GM03348 (cell line): ENCODE results near the gene DHRS1.

Experiments used
- DNase-seq: peaks from one replicate; pipeline ENCODE4 v3.0.0; 2012; ENCODE audit warnings: low spot score

DHRS1 gene

DNA sequence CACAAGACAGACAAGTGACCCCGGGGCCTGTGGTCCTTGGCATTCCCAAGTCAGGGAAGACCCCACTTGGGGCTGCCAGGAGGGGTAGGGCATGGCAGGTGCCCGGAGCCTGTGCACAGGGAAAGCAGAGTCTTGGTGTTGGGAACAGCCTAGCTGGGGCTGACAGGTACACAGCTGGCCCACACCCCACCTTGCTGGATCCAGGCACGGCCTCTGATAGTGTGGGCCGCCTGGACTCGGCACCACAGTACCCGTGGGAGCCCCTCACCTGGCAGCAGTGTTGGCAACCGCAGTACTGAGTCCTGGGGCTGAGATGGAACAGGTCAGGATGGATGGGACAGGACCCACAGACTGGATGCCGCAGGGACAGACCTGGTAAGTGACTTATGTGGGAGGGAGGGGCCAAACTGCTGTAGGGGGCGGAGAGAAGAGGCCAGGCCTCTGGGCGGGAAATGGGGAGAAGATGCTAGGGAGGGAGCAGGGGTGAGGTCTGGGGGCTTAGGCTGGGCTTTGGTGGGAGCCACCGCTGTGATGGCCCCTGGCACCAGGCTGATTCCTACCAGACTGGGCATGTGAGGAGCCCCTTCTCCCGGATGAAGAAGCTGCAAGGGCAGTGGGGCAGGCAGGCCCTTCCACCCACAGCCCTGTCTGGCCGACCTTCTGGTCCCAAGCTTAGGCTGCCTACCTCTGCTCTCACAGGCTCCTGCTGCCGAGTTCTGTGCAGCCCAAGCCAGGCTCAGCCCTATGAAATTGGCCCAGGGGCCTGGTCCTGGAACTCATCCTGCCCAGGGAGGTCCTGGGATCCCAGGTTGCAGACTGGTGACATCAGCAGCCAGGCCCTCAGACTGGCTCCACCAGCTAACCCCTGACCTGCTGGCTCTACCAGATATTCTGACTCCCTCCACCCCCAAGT is 36.5 kb downstream of the DHRS1 start, which contains the start of gene TGM1:
Gene TGM1, minus strand, starts transcription at position 357 of the 913 bp plus-strand sequence. CDS start 825 bp downstream, outside the sequence.
- DNase-seq: no peak

DNA sequence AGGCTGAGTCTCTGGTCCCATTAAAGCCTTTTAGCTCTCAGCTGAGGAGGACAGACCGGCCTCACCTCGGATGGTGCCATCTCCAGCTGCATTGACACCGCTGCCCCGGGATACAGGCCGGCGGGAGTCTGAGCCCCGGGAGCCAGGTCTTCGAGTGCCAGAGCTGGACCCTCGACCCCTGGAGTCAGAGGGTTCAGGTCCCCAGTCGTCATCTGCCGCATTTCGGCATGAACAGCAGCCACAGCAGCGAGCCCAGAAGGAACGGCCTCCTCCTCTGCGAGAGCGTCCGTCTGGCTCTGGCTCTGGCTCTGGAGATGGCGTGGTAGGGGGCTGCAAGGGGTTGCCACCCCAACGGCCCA is 37.6 kb downstream of the DHRS1 start:
- no peak for DNase-seq

DNA sequence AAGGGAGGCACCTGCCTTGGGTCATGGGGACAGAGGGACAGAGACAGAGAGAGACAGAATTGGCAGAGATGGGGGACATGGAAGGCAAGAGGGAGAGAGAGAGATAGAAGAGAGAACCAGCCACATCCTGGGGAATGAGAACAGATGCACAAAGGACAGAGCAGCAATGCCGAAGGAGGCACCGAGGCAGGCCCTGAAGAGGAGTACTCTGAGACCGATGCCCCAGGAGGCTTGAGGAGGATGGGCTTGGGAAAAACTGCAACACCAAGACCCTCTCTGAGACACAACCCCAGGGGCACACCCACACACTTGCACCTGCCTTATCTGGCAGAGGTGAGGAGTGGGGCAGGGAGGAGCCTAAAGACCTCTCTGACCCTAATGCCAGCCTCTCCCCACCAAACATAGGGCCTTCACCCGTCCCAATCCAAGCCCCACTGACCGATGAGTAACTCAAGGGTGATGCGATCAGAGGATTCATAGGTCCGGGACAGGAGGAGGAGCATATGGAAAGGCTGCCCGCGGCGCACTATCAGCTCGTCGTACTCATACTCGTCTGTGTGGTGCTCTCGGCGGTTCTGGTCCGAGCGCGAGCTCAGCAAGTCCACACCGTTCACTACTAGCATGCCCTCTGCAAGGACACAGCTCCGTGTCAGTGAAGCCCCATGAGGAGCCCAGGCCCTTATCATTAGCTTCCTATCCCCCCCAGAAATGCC is 38.2 kb downstream of the DHRS1 start:
- no peak for DNase-seq

DNA sequence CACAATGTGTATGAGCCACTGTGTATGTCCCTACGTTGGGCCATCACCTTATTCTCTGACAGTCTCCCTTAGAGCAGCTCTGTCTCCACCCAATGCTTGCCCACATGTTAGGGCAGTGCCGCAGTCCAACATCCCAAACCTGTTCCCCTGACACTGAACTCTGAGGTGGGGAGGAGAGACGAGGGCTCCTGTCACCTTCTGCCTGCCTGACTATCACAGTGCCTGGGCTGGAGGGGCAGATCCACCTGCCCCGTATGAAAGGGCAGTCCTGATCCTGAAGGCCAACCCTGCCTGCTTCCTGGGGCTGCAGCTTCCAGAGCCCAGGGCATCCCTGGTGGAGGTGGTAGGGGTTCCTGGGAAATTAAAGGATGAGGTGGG is 38.8 kb downstream of the DHRS1 start:
- DNase-seq: no peak

DNA sequence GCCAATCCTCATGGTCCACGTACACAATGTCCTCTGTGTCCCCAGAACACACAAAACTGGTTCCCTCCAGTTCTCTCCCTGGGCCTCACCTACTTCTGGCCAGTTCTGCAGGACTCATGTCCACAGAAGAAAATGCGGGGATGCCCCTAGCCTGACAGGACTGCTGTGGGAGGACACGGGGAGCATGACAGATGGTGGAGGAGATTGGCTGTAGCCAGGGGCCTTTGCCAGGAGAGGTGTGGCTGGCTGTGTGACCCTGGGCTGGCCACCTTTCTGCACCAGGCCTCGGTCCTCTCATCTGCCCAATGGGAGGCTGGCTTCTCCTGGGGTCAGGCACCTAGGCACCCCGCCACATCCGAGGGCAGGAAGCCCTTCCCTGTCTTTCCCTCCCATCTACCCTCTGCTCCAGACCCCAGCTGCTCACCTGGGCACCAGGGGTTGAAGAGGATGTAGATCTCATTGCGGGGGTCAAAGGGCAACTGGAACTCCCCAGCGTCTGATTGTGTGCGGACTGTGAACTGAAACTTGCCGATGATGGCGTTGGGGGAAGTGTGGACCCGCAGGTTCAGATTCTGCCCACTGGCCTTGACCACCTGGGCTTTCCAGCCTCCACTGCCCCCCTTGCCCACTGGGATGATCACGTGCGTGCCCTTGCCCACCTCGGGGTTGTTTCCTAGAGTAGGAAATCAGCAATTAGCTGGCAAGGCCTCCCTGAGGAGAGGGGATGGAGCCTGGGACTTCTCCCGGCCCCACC is 39.4 kb downstream of the DHRS1 start:
- DNase-seq: no peak

DNA sequence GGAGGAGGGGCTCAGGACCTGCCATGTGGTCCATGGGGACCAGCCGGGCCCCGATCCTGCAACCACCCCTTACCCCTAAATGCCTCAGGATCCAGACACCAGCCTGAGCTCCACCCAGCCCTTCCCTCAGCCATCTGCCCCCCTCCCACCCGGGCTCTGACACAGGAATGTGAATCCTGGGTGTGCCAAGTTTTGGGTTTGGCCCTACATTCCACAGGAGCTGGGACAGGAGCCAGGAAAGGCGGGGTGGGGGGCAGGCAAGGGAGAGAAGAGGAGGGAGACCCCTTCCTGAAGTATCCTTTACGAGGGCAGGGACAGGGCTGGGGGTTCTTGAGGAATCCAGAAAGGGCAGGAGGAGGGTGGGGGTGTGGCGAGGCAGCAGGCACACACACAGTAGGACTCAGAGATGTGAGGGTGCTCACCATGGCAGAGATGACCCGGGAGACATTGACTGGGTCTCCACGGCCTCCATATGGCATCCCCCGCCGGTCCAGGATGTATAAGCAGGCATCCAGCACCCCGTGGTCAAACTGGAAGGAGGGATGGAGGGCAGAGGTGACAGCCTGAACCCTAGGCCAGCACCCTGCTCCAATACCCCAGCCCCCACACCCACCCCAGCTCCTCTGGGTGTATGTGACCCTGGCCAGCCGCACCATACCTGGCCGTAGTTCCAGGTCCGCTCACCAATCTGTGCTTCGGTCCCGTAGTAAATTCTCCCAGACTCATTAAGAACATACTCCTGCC is 40.1 kb downstream of the DHRS1 start:
- DNase-seq: peak; percentile 90

DNA sequence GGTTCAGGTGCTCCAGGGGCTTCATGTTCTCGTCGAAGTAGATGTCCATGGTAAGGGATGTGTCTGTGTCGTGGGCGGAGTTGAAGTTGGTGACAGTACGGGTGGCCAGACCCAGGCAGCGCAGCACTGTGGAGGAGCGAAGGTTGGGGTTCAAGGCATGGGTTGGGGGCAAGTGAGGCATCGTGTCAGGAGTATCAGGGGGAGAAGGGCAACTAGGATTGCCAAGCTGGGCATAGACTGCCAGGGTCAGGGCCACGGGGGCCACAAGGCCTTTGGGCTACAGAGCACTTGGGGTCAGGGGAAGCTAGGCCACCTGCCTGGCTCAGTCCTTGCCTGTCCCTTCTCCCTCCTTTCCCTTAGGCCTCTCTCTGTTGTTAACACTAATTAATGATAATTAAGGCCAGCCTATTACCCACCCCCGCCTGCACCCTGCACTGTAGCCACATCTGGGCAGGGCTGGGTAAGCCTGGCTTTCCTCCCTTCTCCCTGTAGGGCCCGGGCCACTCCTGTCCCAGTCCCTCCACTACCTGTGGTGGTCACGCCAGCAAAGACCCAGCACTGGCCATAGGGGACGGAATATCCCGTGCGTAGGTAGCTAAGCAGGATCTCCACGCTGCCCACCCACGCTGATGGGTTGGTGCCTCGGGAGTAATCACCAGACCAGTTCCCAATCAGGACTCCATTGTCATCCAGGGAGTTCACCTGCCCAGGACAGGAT is 40.9 kb downstream of the DHRS1 start:
- DNase-seq: no peak

DNA sequence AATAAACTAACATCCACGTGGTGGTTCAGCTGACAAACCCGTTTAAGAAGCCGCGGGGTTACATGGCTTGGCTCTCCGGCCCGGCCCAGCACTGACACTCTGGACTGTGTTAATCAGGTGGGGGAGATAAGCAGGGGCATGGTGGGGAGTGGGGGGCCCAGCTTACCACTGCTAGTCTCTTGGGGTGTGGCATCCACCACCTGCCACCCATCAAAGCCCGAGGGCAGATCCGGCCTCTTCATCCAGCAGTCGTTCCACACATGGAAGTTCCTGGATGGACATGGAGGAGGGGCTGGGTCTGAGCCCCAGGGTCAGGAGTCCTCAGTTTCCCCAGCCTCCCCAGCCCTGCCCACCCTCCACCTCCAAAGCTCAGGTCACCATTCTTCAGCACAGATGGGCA is 41.5 kb downstream of the DHRS1 start:
- no peak for DNase-seq

DNA sequence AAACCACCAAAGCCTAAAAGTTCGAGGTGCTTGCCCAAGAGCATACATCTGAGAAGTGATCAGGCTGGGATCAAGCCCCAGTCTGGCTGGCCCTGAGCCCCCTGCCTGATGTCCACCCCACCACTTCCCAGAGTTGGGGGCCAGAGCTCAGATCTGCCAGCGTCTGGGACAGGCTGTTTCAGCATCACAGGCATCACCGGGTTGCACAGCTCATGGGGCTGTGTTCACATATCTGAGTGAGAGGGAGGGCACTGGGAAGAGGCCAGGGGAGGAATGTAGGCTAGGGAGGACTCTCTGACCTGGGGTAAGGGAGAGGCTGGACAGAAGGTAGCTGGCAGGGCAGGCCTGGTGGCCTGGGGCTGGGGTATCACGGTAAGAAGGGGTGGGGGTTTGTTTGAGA is 42.6 kb downstream of the DHRS1 start:
- no peak for DNase-seq

DNA sequence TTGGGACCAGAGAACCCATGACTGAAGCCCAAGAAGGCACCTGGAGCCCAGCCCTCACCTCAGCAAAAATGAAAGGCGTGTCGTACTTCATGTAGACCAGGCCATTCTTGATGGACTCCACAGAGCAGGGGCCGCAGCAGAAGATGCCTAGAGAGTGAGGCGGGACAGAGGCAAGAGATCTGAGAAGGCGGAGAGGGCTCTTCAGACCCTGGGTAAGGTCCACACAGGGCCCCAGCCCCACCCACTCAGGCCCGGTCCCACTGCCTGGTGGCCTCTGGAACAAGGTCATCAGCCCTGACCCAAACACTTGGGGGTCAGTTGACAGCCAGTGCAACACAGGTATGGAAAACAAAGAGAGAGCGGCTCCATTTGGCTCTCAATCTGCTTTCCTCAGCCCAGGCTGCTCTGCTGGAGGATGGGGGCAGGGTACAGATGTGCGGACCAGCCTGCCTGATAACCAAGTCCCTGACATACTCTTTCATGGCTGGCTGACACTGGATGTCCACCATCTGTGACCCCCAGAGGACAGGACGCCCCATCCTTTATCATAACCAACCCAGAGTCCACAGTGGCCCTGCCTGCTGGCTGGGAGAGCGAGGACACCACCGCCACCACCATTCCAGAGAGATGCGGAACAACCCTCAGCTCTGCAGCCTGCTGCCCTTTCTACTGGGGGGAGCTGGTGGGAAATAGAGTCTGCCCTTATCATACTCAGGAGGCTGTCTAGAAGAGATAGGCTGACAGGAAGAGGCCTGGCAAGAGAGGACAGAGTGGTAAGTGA is 43.5 kb downstream of the DHRS1 start:
- no peak for DNase-seq

DNA sequence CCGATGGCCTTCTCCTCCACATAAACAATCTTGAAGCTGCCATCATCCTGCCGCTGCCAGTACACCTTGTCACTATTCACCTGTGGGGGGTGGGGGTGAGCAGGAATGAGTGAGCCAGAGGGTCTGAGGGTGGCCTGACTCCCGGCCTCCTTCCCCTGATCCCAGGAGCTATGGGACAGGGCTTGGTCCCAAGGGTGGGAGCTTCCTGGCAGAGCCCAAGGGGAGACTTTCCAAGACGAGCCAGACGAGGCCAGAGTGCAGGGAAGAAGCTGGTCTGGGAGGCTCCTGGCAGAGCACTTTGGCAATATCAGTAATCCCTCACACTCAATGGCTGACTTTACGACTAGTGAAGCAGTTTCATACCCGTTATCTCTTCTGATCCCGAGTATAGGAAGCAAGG is 44.1 kb downstream of the DHRS1 start:
- no peak for DNase-seq

DNA sequence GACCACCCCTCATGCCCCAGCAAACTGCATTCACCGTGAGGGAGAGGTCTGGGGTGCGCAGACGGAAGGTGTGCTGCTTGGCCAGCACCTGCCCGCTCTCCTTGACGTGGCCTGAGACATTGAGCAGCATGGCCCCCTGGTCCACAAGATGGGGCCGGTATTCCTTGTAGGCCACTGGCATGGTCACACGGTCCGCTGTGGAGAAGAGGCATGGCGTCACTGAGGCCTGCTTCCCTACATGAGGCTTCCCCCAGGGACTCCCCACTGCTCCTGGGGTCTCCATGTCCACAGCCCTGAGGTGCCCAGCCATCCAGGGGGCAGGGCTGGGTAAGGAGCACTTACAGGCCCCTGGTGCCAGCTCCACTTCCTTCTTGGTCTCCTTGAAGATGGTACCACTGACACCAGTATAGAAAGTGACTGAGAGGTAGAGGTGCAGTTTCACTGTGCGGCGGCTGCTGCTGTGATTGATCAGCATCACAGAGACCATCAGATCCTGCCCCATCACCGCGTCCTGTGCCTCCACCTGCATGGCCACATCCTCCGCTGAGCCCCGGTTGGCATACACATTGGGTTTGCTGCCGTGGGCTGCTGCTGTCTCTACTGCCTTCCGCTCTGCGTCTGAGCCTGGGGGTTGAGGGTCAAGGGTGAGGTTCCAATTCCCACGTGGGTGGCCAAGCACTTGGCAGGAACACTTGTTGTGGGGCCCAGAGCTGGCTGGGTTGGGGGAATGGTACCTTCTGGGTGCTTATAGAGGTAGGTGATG is 44.8 kb downstream of the DHRS1 start:
- DNase-seq: no peak

DNA sequence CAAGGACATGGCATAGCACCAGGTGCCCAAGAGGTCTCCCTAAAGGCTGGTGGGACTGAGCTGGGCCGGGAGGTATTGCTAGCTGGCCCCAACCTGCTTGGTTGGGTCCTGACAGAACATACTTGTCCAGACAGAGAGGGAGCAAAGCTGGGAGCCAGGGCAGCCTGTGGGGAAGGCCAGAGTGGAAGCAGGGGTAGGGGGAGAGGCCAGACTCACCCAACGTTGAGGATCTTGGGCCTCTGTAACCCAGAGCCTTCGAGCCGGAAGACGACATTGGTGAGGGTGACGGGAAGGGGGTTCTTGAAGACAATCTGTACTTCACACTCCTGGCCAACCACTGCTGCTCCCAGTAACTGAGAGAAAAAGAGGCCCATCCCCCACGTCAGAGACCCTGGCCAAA is 45.6 kb downstream of the DHRS1 start:
- no peak for DNase-seq

DNA sequence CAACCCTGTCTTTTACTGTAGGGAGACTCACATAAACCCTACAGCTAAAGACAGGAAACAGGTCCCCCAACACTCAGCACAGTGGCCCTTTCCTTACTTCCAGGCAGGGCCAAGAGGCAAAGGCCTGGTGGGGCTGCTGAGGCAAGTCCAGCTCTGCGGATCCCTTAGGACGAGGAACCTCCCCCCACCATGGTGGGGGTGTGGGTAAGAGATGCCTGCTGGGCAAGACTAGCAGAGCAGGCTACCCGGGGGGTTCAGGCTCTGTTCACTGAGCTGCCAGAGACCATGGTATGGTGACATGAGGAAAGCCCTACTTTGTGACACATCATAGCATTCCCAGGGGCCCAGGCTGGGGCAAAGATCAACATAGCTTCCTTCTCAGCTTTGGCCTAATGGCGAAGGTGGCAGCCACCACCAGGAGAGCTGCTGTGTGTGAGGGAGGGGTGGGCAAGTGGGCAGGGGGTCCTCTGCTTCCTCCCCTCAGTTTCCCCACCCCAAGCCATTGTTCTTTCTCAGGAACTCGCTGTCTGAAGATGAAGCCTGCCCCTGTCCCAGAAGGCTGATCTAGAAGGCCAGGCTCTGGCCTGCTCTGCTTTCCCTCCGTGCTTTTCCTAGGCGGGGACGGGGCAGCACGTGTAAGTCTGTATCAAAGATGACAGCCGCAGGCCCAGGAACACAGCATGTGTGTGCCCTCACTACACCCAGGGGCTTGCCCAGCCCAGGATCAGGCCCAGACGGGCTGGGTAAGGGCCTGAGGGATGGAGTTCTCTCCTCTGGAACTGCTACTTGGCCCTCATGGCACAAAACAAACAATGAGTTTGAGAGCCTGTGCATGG is 47.1 kb downstream of the DHRS1 start:
- no peak for DNase-seq

DNA sequence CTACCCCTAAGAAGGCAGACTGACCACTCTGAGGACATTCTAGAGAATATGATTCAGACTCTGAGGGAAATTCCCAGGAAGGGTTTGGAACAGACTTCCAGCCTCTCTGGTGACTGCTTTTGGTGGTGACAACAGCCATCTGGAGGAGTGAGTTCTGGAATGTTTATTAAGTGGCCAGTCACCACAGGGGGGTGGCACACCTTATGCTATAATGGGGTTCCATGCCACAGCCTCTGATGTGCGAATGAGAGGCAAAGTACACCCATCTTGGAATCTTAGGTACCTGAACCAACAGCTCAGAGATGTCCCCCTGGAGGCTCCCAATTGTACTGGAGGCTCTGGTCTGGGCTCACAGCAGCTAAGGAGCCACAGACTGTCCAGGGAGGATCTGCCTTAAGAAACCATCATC is 47.7 kb downstream of the DHRS1 start:
- DNase-seq: peak; percentile 42

DNA sequence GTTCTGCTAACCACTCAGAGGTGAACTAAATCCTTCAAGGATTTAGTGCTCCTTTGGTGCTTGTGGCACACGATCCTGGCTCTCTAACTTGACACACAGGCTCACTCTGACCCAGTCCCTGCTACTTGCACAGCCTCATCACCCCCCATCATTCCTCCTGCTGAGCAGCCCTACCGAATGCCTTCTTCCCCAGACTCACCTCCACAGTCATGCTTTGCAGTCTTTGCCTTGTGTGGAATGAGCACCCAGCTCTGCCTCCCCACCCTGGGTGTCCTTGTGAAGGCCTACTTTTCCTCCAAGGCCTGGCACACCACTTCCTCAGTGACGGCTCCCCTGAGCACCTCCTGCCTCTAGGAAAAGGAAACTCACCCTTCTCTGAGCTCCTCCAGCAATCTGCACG is 49.2 kb downstream of the DHRS1 start:
- no peak for DNase-seq

DNA sequence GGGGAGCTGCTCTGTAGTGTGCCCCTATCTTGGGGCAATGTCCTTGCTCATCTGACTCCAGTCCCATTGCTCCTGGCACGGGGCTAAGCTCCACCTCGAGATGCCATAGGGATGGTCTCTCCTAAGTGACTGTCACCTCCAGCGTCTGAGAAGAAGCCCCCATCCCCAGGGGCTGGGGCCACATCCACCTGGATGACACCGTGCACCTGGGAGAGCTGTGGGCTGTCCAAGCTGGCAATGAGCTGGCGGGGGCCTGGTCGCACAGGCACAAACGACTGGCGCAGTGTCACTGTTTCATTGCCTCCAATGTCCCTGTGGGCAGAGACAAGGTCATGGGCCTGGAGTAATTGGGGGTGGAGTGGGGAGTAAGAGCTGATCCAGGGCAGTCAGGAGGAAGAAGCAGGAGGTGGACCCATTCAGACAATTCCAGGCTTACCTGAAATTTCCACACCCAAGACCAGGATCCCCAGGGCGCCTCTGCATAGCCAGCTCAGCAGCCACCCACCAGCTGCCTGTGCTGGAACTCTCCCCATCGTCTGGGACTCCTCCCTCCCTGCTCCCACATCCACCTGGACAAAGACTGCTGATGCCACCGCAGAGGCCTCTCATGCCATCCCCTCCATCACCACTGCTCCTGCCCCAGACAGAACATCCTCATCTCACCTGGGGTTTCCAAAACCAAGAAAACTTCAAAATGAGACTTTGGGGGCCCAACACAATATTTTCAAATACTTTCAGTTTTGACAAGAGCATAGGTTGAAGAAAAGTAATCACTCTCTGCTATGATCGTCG is 50.2 kb downstream of the DHRS1 start:
- DNase-seq: no peak

DNA sequence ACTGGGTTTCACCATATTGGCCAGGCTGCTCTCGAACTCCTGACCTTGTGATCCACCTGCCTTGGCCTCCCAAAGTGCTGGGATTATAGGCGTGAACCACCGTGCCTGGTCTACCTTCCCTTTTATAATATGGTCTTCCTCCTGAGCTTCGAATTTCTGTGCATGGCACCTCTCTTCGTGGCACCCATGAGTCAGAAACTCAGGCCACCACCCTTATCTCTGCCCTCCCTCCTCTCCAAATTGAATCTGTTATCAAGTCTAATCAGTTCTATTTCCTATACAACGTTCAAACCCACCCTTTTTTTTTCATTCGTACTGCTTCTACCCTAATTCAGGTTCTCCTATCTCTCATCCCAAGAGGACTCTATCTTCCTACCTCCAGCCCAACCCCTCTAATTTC is 52.2 kb downstream of the DHRS1 start:
- no peak for DNase-seq
